PC-3 (cell line): ENCODE measurements around the gene TRIM28. TPM values are rescaled to one million over a fixed set of nuclear protein-coding genes. Genes with fewer than 3 reads are reported as not detected.

Source experiments
- ATAC-seq: fragments of 200-7000 bp; cut with Tn5 transposase; 2 replicates; pipeline ENCODE4 v1.9.1; 2020; ENCODE audit warnings: mild to moderate bottlenecking, moderate library complexity
- BruUV-seq: library from RNA; stranded (reverse); fragments of 400-500 nt; replicated peaks from 2 replicates; lab custom pipeline; 2021; lab: Mats Ljungman, UMichigan
- CTCF ChIA-PET: fragments of 300-600 bp; sonication (Branson Sonifier 250); formaldehyde crosslinking; loops from one replicate; lab custom pipeline; 2022; ENCODE audit warnings: antibody characterized with exemption; lab: Charles Lee
- POLR2A ChIA-PET: fragments of 300-600 bp; sonication (Branson Sonifier 250); formaldehyde crosslinking; loops from one replicate; lab custom pipeline; 2022; ENCODE audit warnings: antibody characterized with exemption; ENCODE audit not compliant: unreplicated experiment; lab: Charles Lee
- DNase-seq: peaks from one replicate; pipeline ENCODE4 v3.0.0-alpha.2; 2015
- H2AFZ ChIP-seq: fragments of 300-600 bp; sonication (generic); 2 replicates; pipeline ENCODE4 v1.6.0; 2016; ENCODE audit warnings: antibody characterized with exemption, low read length
- H3F3A ChIP-seq: fragments of 300-600 bp; sonication (generic); one replicate; pipeline ENCODE4 v1.6.0; 2017; ENCODE audit warnings: antibody characterized with exemption, low read length, control low read depth, mild to moderate bottlenecking; ENCODE audit not compliant: unreplicated experiment
- H3K27ac ChIP-seq: fragments of 300-600 bp; sonication (generic); 2 replicates; pipeline ENCODE4 v1.5.1; 2016; ENCODE audit warnings: mild to moderate bottlenecking, low read length
- H3K27me3 ChIP-seq: fragments of 300-600 bp; sonication (generic); 2 replicates; pipeline ENCODE4 v1.6.1; 2016; ENCODE audit warnings: low read length, mixed read lengths
- H3K36me3 ChIP-seq: fragments of 300-600 bp; sonication (generic); 2 replicates; pipeline ENCODE4 v1.6.1; 2016; ENCODE audit warnings: low read depth, mixed run types, low read length, mixed read lengths
- H3K4me1 ChIP-seq: fragments of 300-600 bp; sonication (generic); 2 replicates; pipeline ENCODE4 v1.5.1; 2016; ENCODE audit warnings: low read length; ENCODE audit not compliant: insufficient read depth
- H3K4me2 ChIP-seq: fragments of 300-600 bp; sonication (generic); 2 replicates; pipeline ENCODE4 v1.6.0; 2016; ENCODE audit warnings: low read length
- H3K4me3 ChIP-seq: fragments of 300-600 bp; sonication (generic); 2 replicates; pipeline ENCODE4 v1.5.1; 2016; ENCODE audit warnings: mild to moderate bottlenecking, low read length, mixed read lengths
- H3K79me2 ChIP-seq: fragments of 300-600 bp; sonication (generic); 2 replicates; pipeline ENCODE4 v1.6.1; 2017; ENCODE audit warnings: low read length, mixed read lengths
- H3K9ac ChIP-seq: fragments of 300-600 bp; sonication (generic); 2 replicates; pipeline ENCODE4 v1.6.0; 2016; ENCODE audit warnings: mild to moderate bottlenecking, low read length
- H3K9me2 ChIP-seq: fragments of 300-600 bp; sonication (generic); replicated peaks from 2 replicates; pipeline ENCODE4 v1.6.1; 2016; ENCODE audit warnings: mixed run types, low read length, mixed read lengths
- H3K9me3 ChIP-seq: fragments of 300-600 bp; sonication (generic); 2 replicates; pipeline ENCODE4 v1.6.1; 2016; ENCODE audit warnings: low read length, mixed read lengths
- H4K20me1 ChIP-seq: fragments of 300-600 bp; sonication (generic); 2 replicates; pipeline ENCODE4 v1.6.1; 2016; ENCODE audit warnings: low read length, mixed read lengths
- CTCF ChIP-seq: fragments of 300-600 bp; sonication (generic); conservative IDR thresholded peaks from 2 replicates; pipeline ENCODE4 v1.5.1; 2017; ENCODE audit warnings: antibody characterized with exemption, low read depth, mild to moderate bottlenecking, low read length
- EZH2 ChIP-seq: fragments of 300-600 bp; sonication (generic); IDR thresholded peaks from one replicate; pipeline ENCODE4 v1.6.1; 2017; ENCODE audit warnings: antibody characterized with exemption, mild to moderate bottlenecking, low read length; ENCODE audit not compliant: unreplicated experiment
- EZH2phosphoT487 ChIP-seq: fragments of 300-600 bp; sonication (generic); IDR thresholded peaks from 2 replicates; pipeline ENCODE4 v1.6.1; 2018; ENCODE audit warnings: mild to moderate bottlenecking, antibody characterized with exemption, low read length, borderline replicate concordance
- intact Hi-C: fragments of 100-400 bp; cut with micrococcal nuclease; formaldehyde crosslinking; loops from 2 replicates; pipeline ENCODE4 v1.9.0; 2023
- total RNA-seq: library from RNA; depleted of rRNA; stranded (reverse); fragments of >200 nt; gene quantifications from 2 replicates; pipeline ENCODE4 v1.2.3, GENCODE V29; 2014

The TRIM28 gene
- total RNA-seq, 1 experiment from 2014 or later: 1,169 TPM

GRCh38 chr19:58531034-58531840, 12.6 kb upstream of the TRIM28 start:
- H3K4me3 ChIP-seq: no peak overlapping the region
- H3K9me2 ChIP-seq: no peaks in the 10 kb centered on the region
- ChIA-PET POLR2A (no interaction called here), CTCF (no interaction called here)
- H3F3A ChIP-seq: no peaks in the 10 kb centered on the region
- no peaks in the 10 kb centered on the region for H4K20me1 ChIP-seq
- DNase-seq: no peak
- H3K4me1 ChIP-seq: no peaks in the 10 kb centered on the region
- no peaks in the 10 kb centered on the region for H3K36me3 ChIP-seq
- no peak overlapping the region for H3K9ac ChIP-seq
- BruUV-seq: no TSS peak
- no peaks in the 10 kb centered on the region for H3K9me3 ChIP-seq
- no peak overlapping the region for H3K4me2 ChIP-seq
- intact Hi-C loops: no loop called here
- TF ChIP-seq EZH2 (no peak), EZH2phosphoT487 (no peak), CTCF (no peak)
- peaks cover 36% of the 10 kb centered on the region for H3K27me3 ChIP-seq
- H3K79me2 ChIP-seq: no peaks in the 10 kb centered on the region
- no peak for ATAC-seq
- H2AFZ ChIP-seq: no peak overlapping the region
- H3K27ac ChIP-seq: no peak overlapping the region

GRCh38 chr19:58535857-58536256, 8.0 kb upstream of the TRIM28 start:
- Histone ChIP-seq H3K9me2 (no peaks in the 10 kb centered on the region), H3K27ac (no peak overlapping the region), H3K9me3 (no peaks in the 10 kb centered on the region), H3K36me3 (no peaks in the 10 kb centered on the region), H3K4me3 (no peak overlapping the region), H3K79me2 (no peaks in the 10 kb centered on the region), H4K20me1 (no peaks in the 10 kb centered on the region), H3K4me2 (no peak overlapping the region), H3K4me1 (no peaks in the 10 kb centered on the region), H3F3A (no peaks in the 10 kb centered on the region), H2AFZ (no peak overlapping the region), H3K27me3 (peaks cover 18% of the 10 kb centered on the region), H3K9ac (no peak overlapping the region)
- CTCF ChIA-PET: no interaction called here
- DNase-seq (no peak), ATAC-seq (no peak)
- BruUV-seq: no TSS peak
- POLR2A ChIA-PET: no interaction called here
- TF ChIP-seq EZH2phosphoT487 (no peak), CTCF (no peak), EZH2 (no peak)
- intact Hi-C loops: no loop called here
